Prostate gland (tissue), 2 donors: ENCODE measurements around the gene MYO7B.

Experiments used
- CTCF ChIP-seq, 4 experiments: fragments of 200-600 bp in 2 of 4; fragments of 450-650 bp in 2 of 4; sonication (generic) in 2 of 4; IDR thresholded peaks; 1 replicate in 3 of 4; 2 replicates in 1 of 4; pipeline ENCODE4 v1.5.1; 2016 to 2019; ENCODE audit warnings: antibody characterized with exemption in 4 of 4, mild to moderate bottlenecking in 2 of 4, moderate library complexity in 2 of 4
- POLR2A ChIP-seq: fragments of 450-650 bp; IDR thresholded peaks from one replicate; pipeline ENCODE4 v1.6.1; 2016; ENCODE audit warnings: antibody characterized with exemption, mild to moderate bottlenecking

- no peak for TF ChIP-seq CTCF (IDR thresholded peaks at IDR 0.05)
- no peak for TF ChIP-seq POLR2A
Measured at GRCh38 chr2:127608061-127609030, 72.9 kb downstream of the MYO7B start.
